MM.1S (cell line): ENCODE measurements around the gene C17orf67.

Source experiments
- EZH2 ChIP-seq: fragments of 300-600 bp; sonication (generic); optimal IDR thresholded peaks from 2 replicates; pipeline ENCODE3; 2017; ENCODE audit warnings: low read depth, mild to moderate bottlenecking, antibody characterized with exemption, low read length, mixed read lengths
- EZH2phosphoT487 ChIP-seq: fragments of 300-600 bp; sonication (generic); IDR thresholded peaks from 2 replicates; pipeline ENCODE4 v1.6.1; 2018; ENCODE audit warnings: antibody characterized with exemption, low read length
- TF ChIP-seq, protein P1 (sequence below): fragments of 300-600 bp; sonication (generic); IDR thresholded peaks from 2 replicates; pipeline ENCODE4 v1.5.1; 2016; ENCODE audit warnings: antibody characterized with exemption, low read length, mixed read lengths

- TF ChIP-seq, protein P1, sequence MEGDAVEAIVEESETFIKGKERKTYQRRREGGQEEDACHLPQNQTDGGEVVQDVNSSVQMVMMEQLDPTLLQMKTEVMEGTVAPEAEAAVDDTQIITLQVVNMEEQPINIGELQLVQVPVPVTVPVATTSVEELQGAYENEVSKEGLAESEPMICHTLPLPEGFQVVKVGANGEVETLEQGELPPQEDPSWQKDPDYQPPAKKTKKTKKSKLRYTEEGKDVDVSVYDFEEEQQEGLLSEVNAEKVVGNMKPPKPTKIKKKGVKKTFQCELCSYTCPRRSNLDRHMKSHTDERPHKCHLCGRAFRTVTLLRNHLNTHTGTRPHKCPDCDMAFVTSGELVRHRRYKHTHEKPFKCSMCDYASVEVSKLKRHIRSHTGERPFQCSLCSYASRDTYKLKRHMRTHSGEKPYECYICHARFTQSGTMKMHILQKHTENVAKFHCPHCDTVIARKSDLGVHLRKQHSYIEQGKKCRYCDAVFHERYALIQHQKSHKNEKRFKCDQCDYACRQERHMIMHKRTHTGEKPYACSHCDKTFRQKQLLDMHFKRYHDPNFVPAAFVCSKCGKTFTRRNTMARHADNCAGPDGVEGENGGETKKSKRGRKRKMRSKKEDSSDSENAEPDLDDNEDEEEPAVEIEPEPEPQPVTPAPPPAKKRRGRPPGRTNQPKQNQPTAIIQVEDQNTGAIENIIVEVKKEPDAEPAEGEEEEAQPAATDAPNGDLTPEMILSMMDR = no peak
- TF ChIP-seq EZH2 (no peak), EZH2phosphoT487 (no peak)
These were observed 45.6 kb upstream of the C17orf67 start for GRCh38 chr17:56879280-56879679.
